ENCODE data around the gene TMEM260. TPM values are rescaled to one million over a fixed set of nuclear protein-coding genes. Genes with fewer than 3 reads are reported as not detected.

The TMEM260 gene
- total and polyA plus RNA-seq, 2 experiments from 2014 or later = 13.3 to 22.9 TPM

GRCh38 chr14:56598519-56598918 lies 18.9 kb downstream of the TMEM260 start:
- no peak overlapping the region for H3K27ac Mint-ChIP-seq
- no peaks in the 10 kb centered on the region for H3K36me3 Mint-ChIP-seq (ENCODE audit: low read depth)
- no peaks in the 10 kb centered on the region for H3K9me2 ChIP-seq (ENCODE audit: insufficient read depth)
- no peaks in the 10 kb centered on the region for H3K79me2 ChIP-seq (replicated peaks; ENCODE audit: insufficient read depth)
- no peak overlapping the region for H2AFZ ChIP-seq
- DNase-seq (ENCODE audit: low spot score) (no peak), ATAC-seq (no peak)
- no peaks in the 10 kb centered on the region; the same call in 2 of the 3 replicates for H3K4me1 Mint-ChIP-seq
- no peak overlapping the region for H3K4me3 ChIP-seq
- H3K9me3 Mint-ChIP-seq = no peaks in the 10 kb centered on the region
- H3K4me1 ChIP-seq (ENCODE audit: insufficient read depth) = no peaks in the 10 kb centered on the region
- TF ChIP-seq JUNB (IDR thresholded peaks at IDR 0.05; ENCODE audit: unreplicated experiment) (no peak), CTCF (conservative IDR thresholded peaks at IDR 0.05; ENCODE audit: low read depth in 2 of 2) (no peak)
- H3F3A ChIP-seq (replicated peaks; ENCODE audit: low read depth) = no peaks in the 10 kb centered on the region
- H3K27me3 ChIP-seq (ENCODE audit: insufficient read depth) = no peaks in the 10 kb centered on the region
- no peak overlapping the region for H3K27ac ChIP-seq (ENCODE audit: low read depth)
- H3K4me2 ChIP-seq = no peak overlapping the region
- no peaks in the 10 kb centered on the region; the same call in 1 of the 2 replicates for H3K36me3 ChIP-seq (ENCODE audit: insufficient read depth)
- no peak overlapping the region for H3K4me3 Mint-ChIP-seq
- no peaks in the 10 kb centered on the region for H3K27me3 Mint-ChIP-seq (ENCODE audit: insufficient read depth, low read depth, poor library complexity)
- H4K20me1 ChIP-seq (replicated peaks; ENCODE audit: insufficient read depth) = no peaks in the 10 kb centered on the region; the same call in 1 of the 2 replicates

DNA sequence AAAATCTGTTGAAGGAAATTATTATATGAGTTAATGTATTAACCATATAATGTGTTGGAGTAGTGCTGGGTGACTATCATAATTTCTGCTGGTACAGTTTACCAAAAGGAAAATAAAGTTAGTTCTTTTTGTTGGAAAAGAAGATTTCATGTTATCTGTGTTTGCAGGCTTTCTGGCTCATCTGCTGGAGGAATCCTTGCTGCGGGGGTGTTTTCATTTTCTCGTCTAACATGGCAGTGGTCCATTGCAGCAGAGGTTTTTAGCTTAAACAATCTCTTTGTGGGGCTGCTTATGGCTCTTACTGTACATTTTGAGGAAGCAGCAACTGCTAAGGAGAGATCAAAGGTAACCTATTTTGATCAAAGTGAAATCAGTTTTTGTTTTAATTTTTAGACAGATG lies 24.1 kb downstream of the TMEM260 start:
- Mint-ChIP-seq H3K4me3 (no peak overlapping the region), H3K27ac (no peak overlapping the region; the same call in 1 of the 2 replicates), H3K27me3 (ENCODE audit: insufficient read depth, low read depth, poor library complexity) (no peaks in the 10 kb centered on the region), H3K36me3 (ENCODE audit: low read depth) (no peaks in the 10 kb centered on the region; the same call in 2 of the 3 replicates), H3K9me3 (no peaks in the 10 kb centered on the region), H3K4me1 (no peaks in the 10 kb centered on the region; the same call in 1 of the 3 replicates)
- no peak for DNase-seq (ENCODE audit: low spot score)
- Histone ChIP-seq H3K4me1 (ENCODE audit: insufficient read depth) (no peaks in the 10 kb centered on the region), H3F3A (replicated peaks; ENCODE audit: low read depth) (no peaks in the 10 kb centered on the region), H4K20me1 (replicated peaks; ENCODE audit: insufficient read depth) (no peaks in the 10 kb centered on the region), H3K27me3 (ENCODE audit: insufficient read depth) (no peaks in the 10 kb centered on the region), H3K4me3 (no peak overlapping the region), H3K9me2 (ENCODE audit: insufficient read depth) (no peaks in the 10 kb centered on the region), H3K27ac (ENCODE audit: low read depth) (no peak overlapping the region), H3K79me2 (replicated peaks; ENCODE audit: insufficient read depth) (no peaks in the 10 kb centered on the region), H2AFZ (no peak overlapping the region), H3K36me3 (ENCODE audit: insufficient read depth) (no peaks in the 10 kb centered on the region), H3K4me2 (no peak overlapping the region)
- ATAC-seq = no peak
- TF ChIP-seq, protein P1, sequence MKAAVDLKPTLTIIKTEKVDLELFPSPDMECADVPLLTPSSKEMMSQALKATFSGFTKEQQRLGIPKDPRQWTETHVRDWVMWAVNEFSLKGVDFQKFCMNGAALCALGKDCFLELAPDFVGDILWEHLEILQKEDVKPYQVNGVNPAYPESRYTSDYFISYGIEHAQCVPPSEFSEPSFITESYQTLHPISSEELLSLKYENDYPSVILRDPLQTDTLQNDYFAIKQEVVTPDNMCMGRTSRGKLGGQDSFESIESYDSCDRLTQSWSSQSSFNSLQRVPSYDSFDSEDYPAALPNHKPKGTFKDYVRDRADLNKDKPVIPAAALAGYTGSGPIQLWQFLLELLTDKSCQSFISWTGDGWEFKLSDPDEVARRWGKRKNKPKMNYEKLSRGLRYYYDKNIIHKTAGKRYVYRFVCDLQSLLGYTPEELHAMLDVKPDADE (IDR thresholded peaks at IDR 0.05) = no peak
- TF ChIP-seq NANOG (IDR thresholded peaks at IDR 0.05; ENCODE audit: borderline replicate concordance) = no peak
- no peak for TF ChIP-seq ZNF331 (CRISPR knock-in tag; IDR thresholded peaks at IDR 0.05; ENCODE audit: low read depth)
- TF ChIP-seq EZH2phosphoT487 (IDR thresholded peaks at IDR 0.05; ENCODE audit: unreplicated experiment) = no peak
- no peak for TF ChIP-seq REST (IDR thresholded peaks at IDR 0.05; ENCODE audit: unreplicated experiment)
- no peak for TF ChIP-seq EZH2 (IDR thresholded peaks at IDR 0.05; ENCODE audit: low read depth, unreplicated experiment)
- TF ChIP-seq CTCF (conservative IDR thresholded peaks at IDR 0.05; ENCODE audit: low read depth in 2 of 2) = no peak
- TF ChIP-seq CREB1 (CRISPR knock-in tag; IDR thresholded peaks at IDR 0.05; ENCODE audit: low read depth) = no peak
- no peak for TF ChIP-seq ZNF114 (CRISPR knock-in tag; IDR thresholded peaks at IDR 0.05)
